GM23248 (cell line): ENCODE data around the gene FCRL1. TPM values are rescaled to one million over a fixed set of nuclear protein-coding genes. Genes with fewer than 3 reads are reported as not detected.

ENCODE experiments used
- DNase-seq: peaks from one replicate; pipeline ENCODE4 v3.0.0-alpha.2; 2015
- H2AFZ ChIP-seq: fragments of 200-600 bp; sonication (generic); 2 replicates; pipeline ENCODE4 v1.6.1; 2016; ENCODE audit warnings: antibody characterized with exemption
- H3F3A ChIP-seq: fragments of 200-600 bp; sonication (generic); 2 replicates; pipeline ENCODE4 v1.6.1; 2016; ENCODE audit warnings: mild to moderate bottlenecking, antibody characterized with exemption, mixed run types; ENCODE audit not compliant: insufficient read depth
- H3K27ac ChIP-seq: fragments of 200-600 bp; sonication (generic); 2 replicates; pipeline ENCODE4 v1.5.1; 2016; ENCODE audit warnings: mild to moderate bottlenecking
- H3K27me3 ChIP-seq: fragments of 200-600 bp; sonication (generic); replicated peaks from 2 replicates; pipeline ENCODE4 v1.6.1; 2016; ENCODE audit warnings: mild to moderate bottlenecking; ENCODE audit not compliant: insufficient read depth
- H3K36me3 ChIP-seq: fragments of 200-600 bp; sonication (generic); 2 replicates; pipeline ENCODE4 v1.6.1; 2016; ENCODE audit warnings: low read depth, mild to moderate bottlenecking
- H3K4me1 ChIP-seq: fragments of 200-600 bp; sonication (generic); 2 replicates; pipeline ENCODE4 v1.6.1; 2016; ENCODE audit warnings: mild to moderate bottlenecking; ENCODE audit not compliant: insufficient read depth
- H3K4me2 ChIP-seq: fragments of 200-600 bp; sonication (generic); one replicate; pipeline ENCODE4 v1.6.1; 2016; ENCODE audit warnings: mild to moderate bottlenecking; ENCODE audit not compliant: unreplicated experiment
- H3K4me3 ChIP-seq: fragments of 200-600 bp; sonication (generic); 2 replicates; pipeline ENCODE4 v1.5.1; 2016; ENCODE audit warnings: mild to moderate bottlenecking
- H3K79me2 ChIP-seq: fragments of 200-600 bp; sonication (generic); 2 replicates; pipeline ENCODE4 v1.6.1; 2016; ENCODE audit warnings: mild to moderate bottlenecking; ENCODE audit not compliant: insufficient read depth
- H3K9ac ChIP-seq: fragments of 200-600 bp; sonication (generic); 2 replicates; pipeline ENCODE4 v1.6.1; 2016; ENCODE audit warnings: mild to moderate bottlenecking
- H3K9me2 ChIP-seq: fragments of 200-600 bp; sonication (generic); 2 replicates; pipeline ENCODE4 v1.6.1; 2016; ENCODE audit warnings: mixed run types, mild to moderate bottlenecking, moderate library complexity; ENCODE audit not compliant: insufficient read depth
- H3K9me3 ChIP-seq: fragments of 200-600 bp; sonication (generic); one replicate; pipeline ENCODE4 v1.6.1; 2017; ENCODE audit warnings: low read depth
- H4K20me1 ChIP-seq: fragments of 200-600 bp; sonication (generic); 2 replicates; pipeline ENCODE4 v1.6.0; 2016; ENCODE audit not compliant: insufficient read depth
- EZH2 ChIP-seq: fragments of 200-600 bp; sonication (generic); IDR thresholded peaks from 2 replicates; pipeline ENCODE4 v1.6.1; 2018; ENCODE audit warnings: antibody characterized with exemption, mild to moderate bottlenecking; ENCODE audit not compliant: insufficient read depth, poor library complexity, severe bottlenecking
- EZH2phosphoT487 ChIP-seq: fragments of 200-600 bp; sonication (generic); IDR thresholded peaks from 2 replicates; pipeline ENCODE4 v1.6.1; 2018; ENCODE audit warnings: antibody characterized with exemption, moderate library complexity, mild to moderate bottlenecking, low read depth; ENCODE audit not compliant: insufficient read depth
- WGBS, 2 experiments: methylation state at CpG; one replicate each; pipeline ENCODE4 v1.1.6; 2015 to 2017; ENCODE audit warnings: low lambda C conversion rate in 2 of 2, low coverage in 1 of 2; ENCODE audit errors: missing lambda C conversion rate in 2 of 2; 5-methylcytosine and 5-hydroxymethylcytosine counted together
- in situ Hi-C: fragments of 300-500 bp; cut with MboI; formaldehyde crosslinking; loops from 2 replicates; pipeline ENCODE4 v1.15.0; 2020
- polyA plus RNA-seq: library from polyadenylated mRNA; unstranded; fragments of >200 nt; fragmentation: Nextera tagmentation; extraction: Ambion mirVana; gene quantifications from 2 replicates; pipeline ENCODE4 v1.2.1, GENCODE V29; 2016
- total RNA-seq: library from RNA; depleted of rRNA; stranded (reverse); fragments of >200 nt; shearing (Covaris generic); gene quantifications from 2 replicates; pipeline ENCODE4 v1.2.3, GENCODE V29; 2014; rRNA removed

The FCRL1 gene, protein sequence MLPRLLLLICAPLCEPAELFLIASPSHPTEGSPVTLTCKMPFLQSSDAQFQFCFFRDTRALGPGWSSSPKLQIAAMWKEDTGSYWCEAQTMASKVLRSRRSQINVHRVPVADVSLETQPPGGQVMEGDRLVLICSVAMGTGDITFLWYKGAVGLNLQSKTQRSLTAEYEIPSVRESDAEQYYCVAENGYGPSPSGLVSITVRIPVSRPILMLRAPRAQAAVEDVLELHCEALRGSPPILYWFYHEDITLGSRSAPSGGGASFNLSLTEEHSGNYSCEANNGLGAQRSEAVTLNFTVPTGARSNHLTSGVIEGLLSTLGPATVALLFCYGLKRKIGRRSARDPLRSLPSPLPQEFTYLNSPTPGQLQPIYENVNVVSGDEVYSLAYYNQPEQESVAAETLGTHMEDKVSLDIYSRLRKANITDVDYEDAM
- not detected in 2 replicates for total RNA-seq
- polyA plus RNA-seq, result not detected in 2 replicates

DNA sequence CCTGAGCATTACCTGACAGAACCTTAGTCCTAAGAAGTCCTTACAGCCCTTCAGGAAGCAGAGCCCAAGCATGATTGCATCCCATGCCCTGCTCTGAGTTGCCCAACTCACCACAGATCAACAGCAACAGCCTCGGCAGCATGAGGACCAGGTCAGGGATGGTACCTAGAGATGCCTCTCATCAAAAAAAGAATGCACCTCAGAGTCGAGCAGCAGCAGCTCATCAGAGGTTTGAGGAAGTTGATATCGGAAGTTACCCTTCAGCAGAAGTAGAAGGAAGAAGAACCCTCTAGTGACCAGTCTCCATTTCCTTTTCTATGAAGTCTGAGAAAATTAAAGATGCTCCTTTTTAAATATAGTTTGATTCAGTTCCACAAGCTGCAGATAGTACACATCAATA lies at the start of gene FCRL1:
TSS of gene FCRL1 (minus strand) at position 225 of the 400 bp plus-strand sequence. CDS start at position 142, 83 bp downstream.
- H3F3A ChIP-seq, result no peaks in the 10 kb centered on the region
- no peaks in the 10 kb centered on the region for H3K27me3 ChIP-seq
- no peak within 1 kb of the TSS for H3K4me3 ChIP-seq
- no peak within 1 kb of the TSS for H3K4me2 ChIP-seq
- 12 to 16% methylated on average over 3 of the region's 3 CpGs for WGBS, 2 experiments
- H3K9me2 ChIP-seq, result no peaks in the 10 kb centered on the region
- no peaks in the 10 kb centered on the region for H3K4me1 ChIP-seq
- H3K9ac ChIP-seq, result no peak within 1 kb of the TSS
- no peak within 1 kb of the TSS for H3K27ac ChIP-seq
- no peaks in the 10 kb centered on the region for H4K20me1 ChIP-seq
- no peaks in the 10 kb centered on the region for H3K79me2 ChIP-seq
- H2AFZ ChIP-seq, result no peak within 1 kb of the TSS
- no peak for DNase-seq
- TF ChIP-seq EZH2phosphoT487 (no peak), EZH2 (no peak)
- H3K9me3 ChIP-seq, result no peaks in the 10 kb centered on the region
- H3K36me3 ChIP-seq, result no peaks in the 10 kb centered on the region
- in situ Hi-C loops, result no loop called here

DNA sequence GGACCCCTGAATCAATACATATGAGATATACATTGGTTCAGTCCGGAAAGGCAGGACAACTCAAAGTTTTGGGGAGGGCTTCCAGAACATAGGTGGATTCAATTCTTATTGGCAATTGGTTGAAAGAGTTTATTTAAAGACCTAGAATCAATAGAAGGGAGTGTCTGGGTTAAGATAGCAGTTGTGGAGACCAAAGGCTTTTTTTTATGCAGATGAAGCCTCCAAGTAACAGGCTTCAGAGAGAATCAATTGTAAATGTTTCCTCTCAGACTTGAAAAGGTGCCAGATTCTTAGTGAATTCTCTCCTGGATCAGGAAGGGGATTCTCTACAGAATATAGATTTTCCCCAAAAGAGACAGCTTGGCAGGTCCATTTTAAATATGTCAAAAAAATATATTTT lies 48.7 kb upstream of the FCRL1 start:
- Histone ChIP-seq H3K79me2 (no peaks in the 10 kb centered on the region), H3K4me2 (no peak overlapping the region), H3K9ac (no peak overlapping the region), H3K36me3 (no peaks in the 10 kb centered on the region), H2AFZ (no peak overlapping the region), H3K9me3 (no peaks in the 10 kb centered on the region), H4K20me1 (no peaks in the 10 kb centered on the region), H3K9me2 (no peaks in the 10 kb centered on the region), H3K27ac (no peak overlapping the region), H3K27me3 (peaks cover 7% of the 10 kb centered on the region), H3F3A (no peaks in the 10 kb centered on the region), H3K4me3 (no peak overlapping the region), H3K4me1 (no peaks in the 10 kb centered on the region)
- TF ChIP-seq EZH2phosphoT487 (no peak), EZH2 (no peak)
- in situ Hi-C loops, result no loop called here
- WGBS, 2 experiments, result 11 to 45% methylated on average over 1 of the region's 1 CpG
- no peak for DNase-seq

DNA sequence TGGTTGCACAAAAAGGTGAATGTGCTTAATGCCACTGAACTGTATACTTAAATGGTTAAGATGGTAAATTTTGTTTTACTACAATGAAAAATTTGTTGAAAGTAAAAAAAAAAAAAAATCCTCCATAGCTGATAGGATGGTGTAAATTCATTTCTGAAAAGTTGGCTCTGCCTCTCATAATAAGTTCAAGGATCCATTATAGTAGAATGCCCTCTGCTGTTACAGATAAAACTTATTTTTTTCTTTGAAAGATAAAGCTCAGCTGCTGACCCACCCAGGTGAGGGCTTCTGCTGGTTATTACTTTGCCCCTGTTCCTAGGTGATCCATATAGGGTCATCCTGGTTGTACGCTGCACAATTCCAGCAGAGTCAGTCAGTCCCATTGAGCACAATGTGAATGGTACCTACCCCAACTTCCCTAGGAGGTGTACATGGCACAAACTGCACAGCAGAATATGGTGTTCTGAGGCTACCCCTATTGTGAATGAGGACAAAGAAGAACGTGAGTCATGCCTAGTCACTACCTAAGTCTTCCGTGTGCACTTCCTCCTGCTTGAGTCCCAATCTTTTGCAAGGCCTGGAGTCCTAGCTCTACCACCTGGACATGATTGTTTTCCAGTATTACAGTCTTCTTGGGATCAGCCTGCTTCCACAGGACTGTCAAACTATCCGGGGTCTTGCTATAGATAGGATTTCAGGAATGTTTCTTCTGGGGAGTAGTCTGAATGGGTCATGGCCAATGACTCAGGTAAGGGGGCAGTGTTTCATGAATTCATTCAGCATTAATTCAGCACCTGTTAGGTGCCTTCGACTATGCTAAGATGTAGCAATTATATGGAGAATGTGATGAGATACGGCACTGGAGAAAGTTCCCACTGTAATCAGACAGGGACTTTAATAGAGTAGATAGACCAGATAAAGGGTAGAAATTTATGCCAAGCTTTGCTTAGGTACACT lies 42.5 kb upstream of the FCRL1 start:
- in situ Hi-C loops, result no loop called here
- H3K27me3 ChIP-seq, result 0 out of 2 replicates have a peak, but pooled peaks cover 1% of the 10 kb centered on the region
- H3K4me3 ChIP-seq, result no peak overlapping the region
- H3K36me3 ChIP-seq, result no peaks in the 10 kb centered on the region
- H3K79me2 ChIP-seq, result no peaks in the 10 kb centered on the region
- no peaks in the 10 kb centered on the region for H4K20me1 ChIP-seq
- no peaks in the 10 kb centered on the region for H3F3A ChIP-seq
- H3K9me3 ChIP-seq, result no peaks in the 10 kb centered on the region
- no peak overlapping the region for H3K27ac ChIP-seq
- no peaks in the 10 kb centered on the region for H3K4me1 ChIP-seq
- H3K9me2 ChIP-seq, result no peaks in the 10 kb centered on the region
- TF ChIP-seq EZH2 (no peak), EZH2phosphoT487 (no peak)
- no peak overlapping the region for H3K4me2 ChIP-seq
- DNase-seq, result no peak
- H3K9ac ChIP-seq, result no peak overlapping the region
- no peak overlapping the region for H2AFZ ChIP-seq
- 13 to 19% methylated on average over 6 of the region's 6 CpGs for WGBS, 2 experiments

DNA sequence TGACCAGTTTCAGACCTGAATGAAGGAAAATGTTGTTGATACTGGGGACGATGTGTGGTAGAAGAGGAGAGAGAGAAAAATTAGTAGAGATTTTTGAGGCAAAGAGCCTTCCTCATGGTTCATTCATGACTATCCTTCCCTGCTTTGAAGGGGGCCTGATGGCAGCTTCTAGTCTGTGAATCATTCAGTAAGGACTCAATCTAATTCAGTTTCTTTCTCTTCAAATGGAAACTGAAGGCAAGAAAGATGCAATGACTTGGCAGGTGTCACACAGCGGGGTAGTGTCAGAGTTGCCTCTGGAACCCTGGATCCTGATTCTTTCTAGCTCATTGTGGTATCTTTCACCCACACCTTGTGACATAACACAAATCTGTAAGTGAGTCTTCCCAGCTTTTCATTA lies 36.6 kb upstream of the FCRL1 start:
- Histone ChIP-seq H3K79me2 (no peaks in the 10 kb centered on the region), H3K9me3 (no peaks in the 10 kb centered on the region), H3F3A (no peaks in the 10 kb centered on the region), H3K27ac (no peak overlapping the region), H3K27me3 (no peaks in the 10 kb centered on the region), H2AFZ (no peak overlapping the region), H3K4me1 (no peaks in the 10 kb centered on the region), H3K36me3 (no peaks in the 10 kb centered on the region), H3K4me2 (no peak overlapping the region), H3K4me3 (no peak overlapping the region), H3K9me2 (no peaks in the 10 kb centered on the region), H4K20me1 (no peaks in the 10 kb centered on the region), H3K9ac (no peak overlapping the region)
- TF ChIP-seq EZH2phosphoT487 (no peak), EZH2 (no peak)
- no peak for DNase-seq
- in situ Hi-C loops, result no loop called here
- 25 to 34% methylated on average over 2 of the region's 2 CpGs for WGBS, 2 experiments
